ENCODE results near the gene ANO9.
A peak's percentile ranks its signal among the peaks of the same experiment; 100 is the strongest.

The ANO9 gene

GRCh38 chr11:420054-420910 is 21.5 kb downstream of the ANO9 start:
- H3K4me2 ChIP-seq (ENCODE audit: low read length): no peak overlapping the region
- no peak overlapping the region for H2BK12ac ChIP-seq (ENCODE audit: low read length)
- no CpG with 5 or more reads among the region's 71 CpGs for WGBS (ENCODE audit: extremely low coverage, insufficient coverage, insufficient read length)
- peaks cover 20% of the 10 kb centered on the region for H3K79me1 ChIP-seq (ENCODE audit: low read length)
- DNase-seq: peak; percentile 81 to 85
- no peak overlapping the region for H3K18ac ChIP-seq (ENCODE audit: low read length)
- no peak overlapping the region for H2BK5ac ChIP-seq (ENCODE audit: low read depth, low read length, poor library complexity)
- H3K4me1 ChIP-seq (ENCODE audit: control insufficient read depth in 1 of 2, insufficient read depth in 2 of 2, low read length in 2 of 2): peaks cover 19 to 32% of the 10 kb centered on the region in 2 experiments
- no peaks in the 10 kb centered on the region for H3K36me3 ChIP-seq (ENCODE audit: control insufficient read depth in 1 of 2, insufficient read depth in 2 of 2, low read length in 2 of 2)
- H3K9me3 ChIP-seq (ENCODE audit: insufficient read depth, low read depth, low read length): peaks cover 4% of the 10 kb centered on the region
- H3K23ac ChIP-seq (ENCODE audit: low read length): no peak overlapping the region
- no peak overlapping the region for H3K4me3 ChIP-seq (ENCODE audit: low read depth, low read length)
- no peak overlapping the region for H4K12ac ChIP-seq (ENCODE audit: low read depth, low read length)
- no peak overlapping the region for H2AK5ac ChIP-seq (ENCODE audit: low read length)
- H2BK120ac ChIP-seq (ENCODE audit: insufficient read depth, low read length, poor library complexity): no peak overlapping the region
- H3K14ac ChIP-seq (ENCODE audit: low read length): no peak overlapping the region
- H3K4ac ChIP-seq (ENCODE audit: low read depth, low read length): no peak overlapping the region
- H3K27ac ChIP-seq (ENCODE audit: low read depth, low read length): no peak overlapping the region
- H4K91ac ChIP-seq (ENCODE audit: low read depth, low read length): no peak overlapping the region
- H3K79me2 ChIP-seq (ENCODE audit: control insufficient read depth, insufficient read depth, low read length, poor library complexity): peaks cover 14% of the 10 kb centered on the region
- no peak overlapping the region for H4K8ac ChIP-seq (ENCODE audit: low read depth, low read length)
- H3K27me3 ChIP-seq (ENCODE audit: insufficient read depth, low read length): no peaks in the 10 kb centered on the region
- H2AFZ ChIP-seq (ENCODE audit: insufficient read depth, low read length, poor library complexity): no peak overlapping the region
- H3K9ac ChIP-seq (ENCODE audit: low read length): no peak overlapping the region

GRCh38 chr11:419248-420005 is 22.4 kb downstream of the ANO9 start:
- Histone ChIP-seq H3K14ac (ENCODE audit: low read length) (no peak overlapping the region), H4K8ac (ENCODE audit: low read depth, low read length) (no peak overlapping the region), H3K9me3 (ENCODE audit: insufficient read depth, low read depth, low read length) (peaks cover 5% of the 10 kb centered on the region), H3K23ac (ENCODE audit: low read length) (no peak overlapping the region), H3K9ac (ENCODE audit: low read length) (no peak overlapping the region), H2BK5ac (ENCODE audit: low read depth, low read length, poor library complexity) (no peak overlapping the region), H3K27ac (ENCODE audit: low read depth, low read length) (no peak overlapping the region), H2AK5ac (ENCODE audit: low read length) (no peak overlapping the region), H3K18ac (ENCODE audit: low read length) (no peak overlapping the region), H2BK120ac (ENCODE audit: insufficient read depth, low read length, poor library complexity) (peak overlapping the region; percentile 23), H3K36me3 (ENCODE audit: control insufficient read depth in 1 of 2, insufficient read depth in 2 of 2, low read length in 2 of 2) (no peaks in the 10 kb centered on the region), H2AFZ (ENCODE audit: insufficient read depth, low read length, poor library complexity) (no peak overlapping the region), H4K91ac (ENCODE audit: low read depth, low read length) (peak overlapping the region; percentile 42), H3K79me1 (ENCODE audit: low read length) (peaks cover 20% of the 10 kb centered on the region), H3K4ac (ENCODE audit: low read depth, low read length) (no peak overlapping the region), H3K27me3 (ENCODE audit: insufficient read depth, low read length) (no peaks in the 10 kb centered on the region), H3K4me1 (ENCODE audit: control insufficient read depth in 1 of 2, insufficient read depth in 2 of 2, low read length in 2 of 2) (peaks cover 19 to 32% of the 10 kb centered on the region in 2 experiments), H4K12ac (ENCODE audit: low read depth, low read length) (no peak overlapping the region), H2BK12ac (ENCODE audit: low read length) (no peak overlapping the region), H3K79me2 (ENCODE audit: control insufficient read depth, insufficient read depth, low read length, poor library complexity) (peaks cover 14% of the 10 kb centered on the region), H3K4me2 (ENCODE audit: low read length) (no peak overlapping the region), H3K4me3 (ENCODE audit: low read depth, low read length) (peak overlapping the region; percentile 18)
- no peak for DNase-seq
- no CpG with 5 or more reads among the region's 20 CpGs for WGBS (ENCODE audit: extremely low coverage, insufficient coverage, insufficient read length)

- Histone ChIP-seq H3K18ac (ENCODE audit: low read length) (peak overlapping the region; percentile 44), H3K27me3 (ENCODE audit: insufficient read depth, low read length) (no peaks in the 10 kb centered on the region), H3K4ac (ENCODE audit: low read depth, low read length) (no peak overlapping the region), H3K14ac (ENCODE audit: low read length) (peak overlapping the region; percentile 64), H3K9ac (ENCODE audit: low read length) (no peak overlapping the region), H2AK5ac (ENCODE audit: low read length) (peak overlapping the region; percentile 76), H2AFZ (ENCODE audit: insufficient read depth, low read length, poor library complexity) (no peak overlapping the region), H3K4me1 (ENCODE audit: control insufficient read depth in 1 of 2, insufficient read depth in 2 of 2, low read length in 2 of 2) (peaks cover 19 to 32% of the 10 kb centered on the region in 2 experiments), H4K91ac (ENCODE audit: low read depth, low read length) (peak overlapping the region; percentile 87), H4K8ac (ENCODE audit: low read depth, low read length) (no peak overlapping the region), H2BK12ac (ENCODE audit: low read length) (peak overlapping the region; percentile 78), H3K79me2 (ENCODE audit: control insufficient read depth, insufficient read depth, low read length, poor library complexity) (peaks cover 14% of the 10 kb centered on the region), H3K79me1 (ENCODE audit: low read length) (peaks cover 20% of the 10 kb centered on the region), H2BK5ac (ENCODE audit: low read depth, low read length, poor library complexity) (peak overlapping the region; percentile 23), H2BK120ac (ENCODE audit: insufficient read depth, low read length, poor library complexity) (peak overlapping the region; percentile 72), H3K9me3 (ENCODE audit: insufficient read depth, low read depth, low read length) (peaks cover 6% of the 10 kb centered on the region), H3K4me2 (ENCODE audit: low read length) (no peak overlapping the region), H3K36me3 (ENCODE audit: control insufficient read depth in 1 of 2, insufficient read depth in 2 of 2, low read length in 2 of 2) (no peaks in the 10 kb centered on the region), H3K27ac (ENCODE audit: low read depth, low read length) (peak overlapping the region; percentile 82), H4K12ac (ENCODE audit: low read depth, low read length) (peak overlapping the region; percentile 15), H3K4me3 (ENCODE audit: low read depth, low read length) (no peak overlapping the region), H3K23ac (ENCODE audit: low read length) (no peak overlapping the region)
- no CpG with 5 or more reads among the region's 30 CpGs for WGBS (ENCODE audit: extremely low coverage, insufficient coverage, insufficient read length)
- DNase-seq: no peak
Measured at GRCh38 chr11:418343-419247, 23.2 kb downstream of the ANO9 start.
